IMR-90 (cell line): ENCODE results near the gene NOC2L. TPM values are rescaled to one million over a fixed set of nuclear protein-coding genes. Genes with fewer than 3 reads are reported as not detected.

Experiments
- ATAC-seq: fragments of 200-7000 bp; cut with Tn5 transposase; 2 replicates; pipeline ENCODE4 v1.9.1; 2020; ENCODE audit warnings: low read depth, mild to moderate bottlenecking, moderate library complexity
- BruUV-seq: library from RNA; stranded (reverse); fragments of 400-500 nt; replicated peaks from 2 replicates; lab custom pipeline; 2021; lab: Mats Ljungman, UMichigan
- CTCF ChIA-PET: fragments of 300-600 bp; formaldehyde crosslinking; extraction: SDS; loops from one replicate; lab custom pipeline; 2021; ENCODE audit warnings: antibody characterized with exemption; lab: Yijun Ruan, JAX
- POLR2A ChIA-PET: fragments of 300-600 bp; sonication (Branson Sonifier 250); formaldehyde crosslinking; loops from one replicate; lab custom pipeline; 2022; ENCODE audit warnings: antibody characterized with exemption; ENCODE audit not compliant: unreplicated experiment; lab: Charles Lee
- DNase-seq: peaks from one replicate; pipeline ENCODE4 v3.0.0; 2013
- H2AFZ ChIP-seq: replicated peaks from 2 replicates; pipeline ENCODE3; 2013; ENCODE audit warnings: low read length, mild to moderate bottlenecking; ENCODE audit not compliant: poor library complexity
- H2AK5ac ChIP-seq: 2 replicates; pipeline ENCODE4 v1.6.1; 2013; ENCODE audit warnings: low read depth, low read length, inconsistent platforms
- H2AK9ac ChIP-seq: replicated peaks from 2 replicates; pipeline ENCODE3; 2013; ENCODE audit warnings: mild to moderate bottlenecking, low read depth, low read length, moderate library complexity; ENCODE audit not compliant: poor library complexity
- H2BK120ac ChIP-seq: 2 replicates; pipeline ENCODE4 v1.6.1; 2013; ENCODE audit warnings: low read depth, low read length, inconsistent platforms
- H2BK15ac ChIP-seq: 3 replicates; pipeline ENCODE4 v1.6.1; 2013; ENCODE audit warnings: low read depth, low read length, inconsistent platforms
- H2BK20ac ChIP-seq: 2 replicates; pipeline ENCODE4 v1.6.1; 2013; ENCODE audit warnings: low read depth, mild to moderate bottlenecking, inconsistent platforms, low read length, moderate library complexity
- H2BK5ac ChIP-seq: 2 replicates; pipeline ENCODE4 v1.6.1; 2013; ENCODE audit warnings: mild to moderate bottlenecking, low read depth, low read length, inconsistent platforms; ENCODE audit not compliant: poor library complexity, severe bottlenecking
- H3K14ac ChIP-seq: replicated peaks from 2 replicates; pipeline ENCODE4 v1.6.1; 2013; ENCODE audit warnings: low read depth, low read length, inconsistent platforms
- H3K18ac ChIP-seq: 2 replicates; pipeline ENCODE4 v1.6.1; 2013; ENCODE audit warnings: low read depth, low read length, control low read depth
- H3K23ac ChIP-seq: 2 replicates; pipeline ENCODE4 v1.6.1; 2013; ENCODE audit warnings: low read depth, low read length, inconsistent platforms
- H3K27ac ChIP-seq: 2 replicates; pipeline ENCODE4 v1.5.1; 2013; ENCODE audit warnings: mild to moderate bottlenecking, control low read depth, low read length; ENCODE audit not compliant: insufficient read depth
- H3K27me3 ChIP-seq: 2 replicates; pipeline ENCODE4 v1.6.1; 2013; ENCODE audit warnings: low read length; ENCODE audit not compliant: control insufficient read depth, insufficient read depth
- H3K36me3 ChIP-seq: 2 replicates; pipeline ENCODE4 v1.6.1; 2013; ENCODE audit warnings: low read length, mixed read lengths; ENCODE audit not compliant: control insufficient read depth, insufficient read depth
- H3K4ac ChIP-seq: 2 replicates; pipeline ENCODE4 v1.6.1; 2013; ENCODE audit warnings: low read depth, low read length, inconsistent platforms
- H3K4me1 ChIP-seq: 2 replicates; pipeline ENCODE4 v1.6.1; 2013; ENCODE audit warnings: low read length, mixed read lengths; ENCODE audit not compliant: control insufficient read depth, insufficient read depth
- H3K4me2 ChIP-seq: 2 replicates; pipeline ENCODE4 v1.6.1; 2013; ENCODE audit warnings: low read depth, mild to moderate bottlenecking, control low read depth, low read length, moderate library complexity
- H3K4me3 ChIP-seq: 2 replicates; pipeline ENCODE4 v1.5.1; 2013; ENCODE audit warnings: low read depth, mild to moderate bottlenecking, control low read depth, low read length, moderate library complexity; ENCODE audit not compliant: insufficient read depth
- H3K56ac ChIP-seq: 2 replicates; pipeline ENCODE4 v1.6.1; 2013; ENCODE audit warnings: low read length, inconsistent platforms; ENCODE audit not compliant: insufficient read depth; ENCODE audit errors: extremely low read depth
- H3K79me1 ChIP-seq, 2 experiments: 2 replicates each; pipeline ENCODE4 v1.6.1; 2013; ENCODE audit warnings: low read length in 2 of 2, inconsistent platforms in 1 of 2, low read depth in 1 of 2
- H3K9ac ChIP-seq: 2 replicates; pipeline ENCODE4 v1.6.1; 2013; ENCODE audit warnings: low read depth, low read length, control low read depth
- H3K9me1 ChIP-seq: 2 replicates; pipeline ENCODE4 v1.6.1; 2013; ENCODE audit warnings: low read length, inconsistent platforms; ENCODE audit not compliant: insufficient read depth
- H3K9me3 ChIP-seq: 2 replicates; pipeline ENCODE4 v1.6.1; 2013; ENCODE audit warnings: low read length; ENCODE audit not compliant: control insufficient read depth, insufficient read depth
- H4K20me1 ChIP-seq: 2 replicates; pipeline ENCODE4 v1.6.1; 2013; ENCODE audit warnings: low read length, inconsistent platforms; ENCODE audit not compliant: insufficient read depth
- H4K5ac ChIP-seq: 2 replicates; pipeline ENCODE4 v1.6.1; 2013; ENCODE audit warnings: mild to moderate bottlenecking, low read depth, low read length, control low read depth
- H4K8ac ChIP-seq, 2 experiments: 2 replicates each; pipeline ENCODE4 v1.6.1; 2013; ENCODE audit warnings: low read depth in 2 of 2, low read length in 2 of 2, control low read depth in 1 of 2, inconsistent platforms in 1 of 2
- H4K91ac ChIP-seq: 2 replicates; pipeline ENCODE4 v1.6.1; 2013; ENCODE audit warnings: low read depth, low read length, inconsistent platforms; ENCODE audit not compliant: insufficient read depth
- BHLHE40 ChIP-seq: fragments of 150-350 bp; IDR thresholded peaks from 2 replicates; pipeline ENCODE4 v1.6.1; 2016; ENCODE audit warnings: mild to moderate bottlenecking, low read depth, low read length
- CTCF ChIP-seq: conservative IDR thresholded peaks from 2 replicates; pipeline ENCODE4 v1.5.1; 2012; ENCODE audit warnings: mild to moderate bottlenecking, low read depth, low read length, improper control_type of control experiment
- FOS ChIP-seq: fragments of 150-350 bp; IDR thresholded peaks from 2 replicates; pipeline ENCODE4 v1.6.1; 2016; ENCODE audit warnings: low read depth, low read length
- MAZ ChIP-seq: IDR thresholded peaks from 2 replicates; pipeline ENCODE4 v1.6.1; 2012; ENCODE audit warnings: low read depth, mild to moderate bottlenecking, low read length, improper control_type of control experiment, moderate library complexity, borderline replicate concordance
- NFE2L2 ChIP-seq: fragments of 150-350 bp; IDR thresholded peaks from 2 replicates; pipeline ENCODE4 v1.6.1; 2016; ENCODE audit warnings: low read depth, mild to moderate bottlenecking, low read length
- POLR2A ChIP-seq: IDR thresholded peaks from 2 replicates; pipeline ENCODE4 v1.6.1; 2012; ENCODE audit warnings: mild to moderate bottlenecking, low read depth, low read length
- RAD21 ChIP-seq: IDR thresholded peaks from 2 replicates; pipeline ENCODE4 v1.6.1; 2012; ENCODE audit warnings: low read length, improper control_type of control experiment
- RCOR1 ChIP-seq: IDR thresholded peaks from 2 replicates; pipeline ENCODE4 v1.6.1; 2012; ENCODE audit warnings: mild to moderate bottlenecking, low read length, improper control_type of control experiment; ENCODE audit not compliant: insufficient replicate concordance
- RFX5 ChIP-seq: IDR thresholded peaks from 2 replicates; pipeline ENCODE4 v1.8.0; 2012; ENCODE audit warnings: low read depth, mild to moderate bottlenecking, low read length, moderate library complexity
- SMC3 ChIP-seq: fragments of 150-350 bp; IDR thresholded peaks from 2 replicates; pipeline ENCODE4 v1.6.1; 2016; ENCODE audit warnings: low read depth, mild to moderate bottlenecking, antibody characterized with exemption, low read length, moderate library complexity
- WGBS, 2 experiments: methylation state at CpG; one replicate each; pipeline versions ENCODE4 v1.1.5 to v1.1.7; 2013; ENCODE audit warnings: missing lambda C conversion rate in 2 of 2; ENCODE audit not compliant: insufficient read length in 1 of 2; ENCODE audit errors: extremely low coverage in 2 of 2; 5-methylcytosine and 5-hydroxymethylcytosine counted together
- dilution Hi-C: fragments of 300-500 bp; cut with HindIII; formaldehyde crosslinking; loops from one replicate; pipeline ENCODE4 v1.14.3; 2018; ENCODE audit warnings: low sequenced_read_pairs; ENCODE audit not compliant: unreplicated experiment
- in situ Hi-C: fragments of 300-500 bp; cut with MboI; formaldehyde crosslinking; loops from 3 replicates; pipeline ENCODE4 v1.14.3; 2019; ENCODE audit warnings: low sequenced_read_pairs, inconsistent platforms, mixed read lengths
- intact Hi-C: fragments of 100-400 bp; cut with micrococcal nuclease; formaldehyde crosslinking; loops from 2 replicates; pipeline ENCODE4 v1.10.0; 2022
- polyA plus RNA-seq, 3 experiments: library from polyadenylated mRNA; depleted of rRNA; stranded (reverse); fragments of >200 nt; gene quantifications; 2 replicates each; pipeline ENCODE4 v1.2.3, GENCODE V29; 2012; ENCODE audit warnings: low replicate concordance in 1 of 3
- total RNA-seq: library from RNA; depleted of rRNA; stranded (reverse); fragments of >200 nt; gene quantifications from 2 replicates; pipeline ENCODE4 v1.2.3, GENCODE V29; 2012

Gene NOC2L
- total and polyA plus RNA-seq, 2 of the 4 experiments (the other 2 are of a cell fraction) = 74.2 to 106 TPM

- no peak overlapping the region for H3K27ac ChIP-seq
- no peak overlapping the region for H2BK15ac ChIP-seq
- no peak overlapping the region for H2BK120ac ChIP-seq
- H3K9me1 ChIP-seq = no peaks in the 10 kb centered on the region
- no peak overlapping the region for H3K14ac ChIP-seq
- in situ Hi-C loops (no loop called here), dilution Hi-C loops (no loop called here), intact Hi-C loops (loop anchor here (1.0 to 5.0 kb wide), 2 partner anchors 79 to 248 kb away; partner anchors contain the start of genes B3GALT6 and SDF4)
- H3K56ac ChIP-seq = no peak overlapping the region
- H3K4me2 ChIP-seq = peak overlapping the region; percentile 71; the same call in 1 of the 2 replicates
- H2BK20ac ChIP-seq = no peak overlapping the region
- no peaks in the 10 kb centered on the region for H3K36me3 ChIP-seq
- H3K9ac ChIP-seq = no peak overlapping the region
- no peak overlapping the region for H3K4me3 ChIP-seq
- H3K4me1 ChIP-seq = no peaks in the 10 kb centered on the region
- H4K91ac ChIP-seq = no peak overlapping the region
- H2AK9ac ChIP-seq = no peak overlapping the region
- H2AK5ac ChIP-seq = peak overlapping the region; percentile 13; the same call in 1 of the 2 replicates
- H2AFZ ChIP-seq = peak overlapping the region; percentile 87
- H3K79me1 ChIP-seq = no peaks in the 10 kb centered on the region
- H4K5ac ChIP-seq = no peak overlapping the region
- H4K8ac ChIP-seq = no peak overlapping the region
- no peak overlapping the region for H3K23ac ChIP-seq
- no peak overlapping the region for H3K4ac ChIP-seq
- H3K27me3 ChIP-seq = peaks cover 5% of the 10 kb centered on the region; the same call in 1 of the 2 replicates
- WGBS, 2 experiments = 14% methylated on average over 7 of the region's 29 CpGs; no CpG with 5 or more reads in 1 of the 2 experiments
- no peaks in the 10 kb centered on the region; the same call in 1 of the 2 replicates for H4K20me1 ChIP-seq
- ChIA-PET POLR2A (no interaction called here), CTCF (interaction anchor here (0.7 to 1.5 kb wide), 7 partner anchors 9 to 79 kb away, joined by 3 to 9 read pairs (median 4); partner anchors contain the start of gene HES4)
- H3K18ac ChIP-seq = no peak overlapping the region
- TF ChIP-seq RFX5 (no peak), RAD21 (peak; percentile 71), NFE2L2 (no peak), BHLHE40 (no peak), CTCF (peak; percentile 67), MAZ (peak; percentile 17; the same call in 1 of the 2 replicates), FOS (no peak), POLR2A (peak; percentile 37; the same call in 1 of the 2 replicates), RCOR1 (no peak), SMC3 (peak; percentile 40)
- ATAC-seq = peak; percentile 97
- no peak overlapping the region for H2BK5ac ChIP-seq
- no TSS peak for BruUV-seq
- no peak for DNase-seq
- H3K9me3 ChIP-seq = no peaks in the 10 kb centered on the region
Observed at GRCh38 chr1:983798-984475, 24.9 kb upstream of the NOC2L start.
